ENCODE data around the gene TRABD2B.

GRCh38 chr1:47840393-47841190 lies 156.6 kb downstream of the TRABD2B start:
- TF ChIP-seq USF2 (IDR thresholded peaks at IDR 0.05; ENCODE audit: low read depth, low read length) (no peak), FOS (IDR thresholded peaks at IDR 0.05; ENCODE audit: low read depth, low read length) (no peak), CTCF (conservative IDR thresholded peaks at IDR 0.05; ENCODE audit: low read depth, low read length) (no peak), POLR2A (IDR thresholded peaks at IDR 0.05; ENCODE audit: low read depth, low read length) (no peak), BHLHE40 (IDR thresholded peaks at IDR 0.05; ENCODE audit: low read depth, low read length) (no peak), SMC3 (IDR thresholded peaks at IDR 0.05; ENCODE audit: low read depth, low read length) (no peak), CEBPB (IDR thresholded peaks at IDR 0.05; ENCODE audit: low read depth, low read length) (no peak)
